Activated naive CD4-positive, alpha-beta T cell treated with Interleukin-2 at 50 U/mL for 16 hours (primary cell): ENCODE data around the gene TULP4.
"Not testable (repeated sequence)": the region's sequence is repeated elsewhere in the genome, so short reads cannot be mapped to it uniquely, and the experiment has no call there.

Source experiments
- DNase-seq: peaks from one replicate; pipeline ENCODE4 v3.0.0-alpha.2; 2020

The TULP4 gene

DNA sequence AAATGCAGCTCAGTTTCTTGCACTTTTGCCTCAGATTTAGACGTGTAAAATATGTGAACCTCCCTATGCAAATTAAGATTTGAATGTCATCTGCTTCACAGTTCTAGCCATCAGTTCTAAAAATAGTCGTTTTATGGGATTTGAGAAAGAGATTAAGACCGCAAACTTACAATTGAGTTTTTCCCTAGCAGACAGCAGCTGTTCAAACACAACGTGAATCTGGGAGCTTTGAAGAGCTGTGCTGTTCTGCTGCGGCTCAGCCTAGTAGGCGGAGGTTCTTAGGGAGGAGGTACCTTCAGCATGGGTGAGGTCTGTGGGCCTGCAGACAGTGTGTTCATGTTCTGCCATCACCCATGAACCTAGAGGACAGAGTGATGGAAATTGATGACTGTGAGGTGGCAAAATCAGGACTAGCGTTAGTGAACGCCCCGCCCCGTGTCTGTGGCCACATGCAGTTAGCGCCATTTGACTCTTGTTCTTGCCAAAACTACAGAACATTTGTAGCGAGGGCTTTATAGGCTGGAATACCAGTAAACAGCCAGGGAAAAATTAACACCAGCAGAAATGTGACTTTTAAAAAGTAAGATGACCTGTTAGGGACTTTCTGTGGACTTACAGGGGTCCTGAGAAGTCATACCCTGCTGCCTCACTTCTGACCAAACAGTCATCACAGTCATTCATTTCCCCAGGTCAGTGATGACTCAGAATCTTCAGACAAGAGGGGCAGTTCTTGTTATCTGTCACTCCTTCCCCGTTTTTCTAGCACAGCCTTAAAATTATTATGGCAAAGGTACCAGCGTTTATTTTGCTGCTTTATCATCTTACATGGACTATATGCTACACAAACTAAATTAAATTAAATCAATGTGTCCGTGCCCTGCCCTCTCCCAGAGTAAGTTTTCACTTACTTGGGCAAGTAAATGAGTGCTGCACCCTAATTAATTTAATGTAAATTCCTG, 163.4 kb downstream of the TULP4 start:
- no peak for DNase-seq

DNA sequence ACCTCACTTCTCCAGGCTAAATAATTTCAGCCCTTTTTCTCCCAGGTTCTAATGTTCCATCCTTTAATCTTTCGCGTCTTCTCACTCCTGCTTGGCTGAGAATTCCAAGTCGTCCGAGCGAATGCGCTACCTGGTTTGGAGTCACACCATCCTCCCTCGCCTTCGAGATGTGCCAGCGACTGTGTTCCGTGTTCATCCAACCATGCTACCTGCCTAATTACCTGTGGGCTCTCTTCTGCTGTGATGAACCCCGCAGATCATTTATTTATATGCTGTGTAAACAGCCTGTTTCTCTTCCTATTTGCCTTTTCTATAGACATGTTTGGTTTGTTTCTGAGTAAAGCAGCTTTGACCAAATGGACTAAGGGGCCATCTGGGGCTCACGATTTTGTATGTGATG, 164.1 kb downstream of the TULP4 start:
- no peak for DNase-seq

- DNase-seq: not testable (repeated sequence)
These were observed 165.5 kb downstream of the TULP4 start for GRCh38 chr6:158477722-158478121.

- DNase-seq: no peak
These were observed 168.7 kb downstream of the TULP4 start for GRCh38 chr6:158480989-158481388.

- no peak for DNase-seq
These were observed 169.6 kb downstream of the TULP4 start for GRCh38 chr6:158481690-158482473.

- no peak for DNase-seq
These were observed 173.2 kb downstream of the TULP4 start for GRCh38 chr6:158485431-158485830.

DNA sequence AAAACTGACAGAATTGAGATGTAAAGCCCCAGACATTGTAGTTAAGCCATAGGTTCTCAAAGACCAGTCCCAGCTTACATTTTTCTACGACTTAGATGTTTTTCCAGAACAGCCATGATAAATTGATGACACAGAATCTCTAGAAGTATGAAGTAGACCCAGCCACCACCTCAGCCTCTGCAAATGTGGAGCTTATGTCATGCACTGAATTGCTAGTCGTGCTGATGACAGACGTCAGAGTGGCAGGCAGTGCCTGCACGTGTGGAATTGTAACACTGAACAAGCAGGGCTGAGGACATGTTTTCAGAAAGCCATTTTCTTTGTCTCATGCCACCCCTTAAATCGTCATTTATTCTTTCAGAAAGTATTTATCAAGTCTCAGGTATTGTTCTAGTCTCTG, 175.2 kb downstream of the TULP4 start:
- no peak for DNase-seq

DNA sequence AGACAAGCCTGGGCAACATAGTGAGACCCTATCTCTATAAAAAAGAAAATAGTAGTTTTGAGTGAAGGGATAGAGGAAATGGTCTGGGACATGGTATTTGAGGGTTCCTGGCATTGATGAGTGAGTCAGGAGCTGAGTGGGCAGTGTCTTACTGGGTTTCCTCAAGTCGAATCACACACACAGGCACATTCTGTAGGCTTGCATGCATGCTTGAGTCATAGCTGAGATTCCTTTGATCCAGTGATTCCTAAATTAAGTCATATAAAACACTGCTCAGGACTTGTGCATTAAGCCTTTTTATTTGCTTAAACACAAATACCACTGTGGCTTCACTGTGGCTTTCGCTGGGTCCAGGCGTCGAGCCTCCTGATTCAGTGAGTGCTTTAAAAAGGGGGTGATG, 175.8 kb downstream of the TULP4 start:
- DNase-seq: no peak

GRCh38 chr6:158489441-158489840, 177.2 kb downstream of the TULP4 start:
- no peak for DNase-seq

DNA sequence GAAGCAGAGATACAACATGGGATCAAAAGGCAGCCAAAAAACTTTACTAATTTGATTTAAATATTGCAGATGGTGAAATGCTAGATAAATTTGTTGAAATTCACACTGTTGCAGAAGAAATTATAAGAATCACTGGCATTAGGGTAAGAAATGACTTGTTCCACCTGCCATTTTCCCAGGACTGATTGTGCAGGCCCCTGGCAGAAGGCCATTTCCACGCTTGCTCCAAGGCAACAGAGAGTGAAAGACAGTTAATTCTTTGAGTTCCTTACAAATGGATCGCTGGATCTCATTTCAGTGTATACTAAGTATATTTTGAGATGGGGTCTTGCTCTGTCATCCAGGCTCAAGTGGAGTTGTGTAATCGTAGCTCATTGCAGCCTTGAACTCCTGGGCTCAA, 180.6 kb downstream of the TULP4 start:
- no peak for DNase-seq

- no peak for DNase-seq
These were observed 184.4 kb downstream of the TULP4 start for GRCh38 chr6:158496700-158497099.

GRCh38 chr6:158497620-158498019, 185.4 kb downstream of the TULP4 start:
- no peak for DNase-seq

- DNase-seq: no peak
These were observed 186.1 kb downstream of the TULP4 start for GRCh38 chr6:158498362-158498761.

DNA sequence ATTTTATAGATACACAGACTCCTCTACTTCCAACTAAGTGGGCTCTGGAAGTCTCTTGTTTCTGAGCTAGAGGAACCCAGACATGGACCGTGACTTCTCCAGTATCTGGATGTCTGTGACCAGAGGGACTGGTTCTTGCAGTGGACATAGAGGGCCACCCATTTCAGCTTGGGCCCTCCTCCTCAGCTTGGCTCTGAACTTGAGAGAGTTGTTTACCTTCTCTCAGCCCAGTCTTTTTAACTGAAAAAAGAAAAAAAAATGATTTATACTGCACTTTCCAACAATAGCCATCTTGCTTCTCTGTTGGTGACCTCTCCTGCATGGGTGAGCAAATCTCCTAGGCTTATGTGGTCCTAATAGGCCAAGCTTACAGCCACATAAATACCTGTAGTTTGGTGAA, 187.3 kb downstream of the TULP4 start:
- DNase-seq: no peak

DNA sequence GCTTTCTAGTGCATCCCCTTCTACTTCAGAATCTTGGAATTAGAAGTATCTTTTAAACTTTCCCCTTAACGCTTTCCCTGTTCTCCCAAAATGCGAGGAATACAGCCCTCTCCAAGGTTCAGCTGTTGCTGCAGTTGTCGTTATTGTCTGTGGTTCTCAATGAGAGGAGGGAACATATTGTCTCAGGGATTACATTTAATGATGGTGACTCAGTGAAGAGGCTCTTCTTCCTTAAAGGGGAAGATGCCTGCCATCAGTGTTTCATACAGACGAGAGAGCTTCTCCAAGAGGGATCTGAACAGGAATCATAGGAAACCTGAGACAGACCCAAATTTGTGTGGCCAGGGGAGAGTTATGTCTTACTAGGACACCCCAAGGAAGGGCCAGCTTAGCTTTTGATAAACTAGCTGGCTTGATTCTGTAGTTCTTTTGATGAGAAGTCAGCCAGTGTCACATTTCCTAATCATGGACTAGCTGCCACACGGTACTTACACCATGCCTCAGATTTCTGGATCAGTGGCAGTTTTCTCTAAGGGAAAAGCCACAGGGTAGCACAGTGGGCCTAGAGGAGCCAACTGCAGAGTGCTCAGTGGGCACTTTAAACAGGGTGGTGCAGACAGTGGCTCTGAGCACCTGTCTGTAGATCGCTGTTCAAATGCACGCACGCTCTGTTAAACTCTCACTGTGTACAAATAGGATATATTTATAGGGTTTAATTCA, 187.9 kb downstream of the TULP4 start:
- DNase-seq: no peak

DNA sequence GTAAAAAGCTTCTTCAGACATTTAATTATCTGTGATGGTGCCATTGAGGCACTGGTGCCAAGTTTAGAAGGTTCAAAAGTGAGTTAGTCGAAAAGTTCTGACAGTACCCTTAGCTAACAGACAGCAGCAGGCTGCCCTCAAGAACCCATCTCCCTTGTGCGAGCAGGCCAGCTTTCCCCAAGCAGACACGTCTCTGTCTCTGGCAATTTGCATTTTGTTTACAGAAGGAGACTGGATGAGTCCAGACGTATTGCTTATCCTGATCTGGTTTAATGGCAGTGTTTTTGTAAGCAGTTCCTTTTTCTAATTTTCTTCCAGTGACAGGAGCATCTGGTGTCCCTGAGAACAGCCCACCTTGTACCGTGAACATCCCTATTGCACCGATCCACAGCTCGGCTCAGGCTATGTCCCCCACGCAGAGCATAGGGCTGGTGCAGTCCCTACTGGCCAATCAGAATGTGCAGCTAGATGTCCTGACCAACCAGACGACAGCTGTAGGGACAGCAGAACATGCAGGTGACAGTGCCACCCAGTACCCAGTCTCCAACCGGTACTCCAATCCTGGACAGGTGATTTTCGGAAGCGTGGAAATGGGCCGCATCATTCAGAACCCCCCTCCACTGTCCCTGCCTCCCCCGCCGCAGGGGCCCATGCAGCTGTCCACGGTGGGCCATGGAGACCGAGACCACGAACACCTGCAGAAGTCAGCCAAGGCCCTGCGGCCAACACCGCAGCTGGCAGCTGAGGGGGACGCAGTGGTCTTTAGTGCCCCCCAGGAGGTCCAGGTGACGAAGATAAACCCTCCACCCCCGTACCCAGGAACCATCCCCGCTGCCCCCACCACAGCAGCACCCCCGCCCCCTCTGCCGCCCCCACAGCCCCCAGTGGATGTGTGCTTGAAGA, 189.3 kb downstream of the TULP4 start:
- no peak for DNase-seq

DNA sequence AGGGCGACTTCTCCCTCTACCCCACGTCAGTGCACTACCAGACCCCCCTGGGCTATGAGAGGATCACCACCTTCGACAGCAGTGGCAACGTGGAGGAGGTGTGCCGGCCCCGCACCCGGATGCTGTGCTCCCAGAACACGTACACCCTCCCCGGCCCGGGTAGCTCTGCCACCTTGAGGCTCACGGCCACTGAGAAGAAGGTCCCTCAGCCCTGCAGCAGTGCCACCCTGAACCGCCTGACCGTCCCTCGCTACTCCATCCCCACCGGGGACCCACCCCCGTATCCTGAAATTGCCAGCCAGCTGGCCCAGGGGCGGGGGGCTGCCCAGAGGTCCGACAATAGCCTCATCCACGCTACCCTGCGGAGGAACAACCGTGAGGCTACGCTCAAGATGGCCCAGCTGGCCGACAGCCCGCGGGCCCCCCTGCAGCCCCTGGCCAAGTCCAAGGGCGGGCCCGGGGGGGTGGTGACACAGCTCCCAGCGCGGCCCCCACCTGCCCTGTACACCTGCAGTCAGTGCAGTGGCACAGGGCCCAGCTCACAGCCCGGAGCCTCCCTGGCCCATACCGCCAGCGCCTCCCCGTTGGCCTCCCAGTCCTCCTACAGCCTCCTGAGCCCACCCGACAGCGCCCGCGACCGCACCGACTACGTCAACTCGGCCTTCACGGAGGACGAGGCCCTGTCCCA, 190.1 kb downstream of the TULP4 start:
- DNase-seq: no peak

DNA sequence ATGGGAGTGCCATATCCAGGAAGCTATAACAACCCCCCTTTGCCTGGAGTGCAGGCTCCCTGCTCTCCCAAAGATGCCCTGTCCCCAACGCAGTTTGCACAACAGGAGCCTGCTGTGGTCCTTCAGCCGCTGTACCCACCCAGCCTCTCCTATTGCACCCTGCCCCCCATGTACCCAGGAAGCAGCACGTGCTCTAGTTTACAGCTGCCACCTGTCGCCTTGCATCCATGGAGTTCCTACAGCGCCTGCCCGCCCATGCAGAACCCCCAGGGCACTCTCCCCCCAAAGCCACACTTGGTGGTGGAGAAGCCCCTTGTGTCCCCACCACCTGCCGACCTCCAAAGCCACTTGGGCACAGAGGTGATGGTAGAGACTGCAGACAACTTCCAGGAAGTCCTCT, 191.0 kb downstream of the TULP4 start:
- DNase-seq: no peak

- no peak for DNase-seq
These were observed 191.6 kb downstream of the TULP4 start for GRCh38 chr6:158503846-158504245.

- no peak for DNase-seq
These were observed 192.9 kb downstream of the TULP4 start for GRCh38 chr6:158505194-158505593.

GRCh38 chr6:158506601-158507000, 194.3 kb downstream of the TULP4 start:
- no peak for DNase-seq

DNA sequence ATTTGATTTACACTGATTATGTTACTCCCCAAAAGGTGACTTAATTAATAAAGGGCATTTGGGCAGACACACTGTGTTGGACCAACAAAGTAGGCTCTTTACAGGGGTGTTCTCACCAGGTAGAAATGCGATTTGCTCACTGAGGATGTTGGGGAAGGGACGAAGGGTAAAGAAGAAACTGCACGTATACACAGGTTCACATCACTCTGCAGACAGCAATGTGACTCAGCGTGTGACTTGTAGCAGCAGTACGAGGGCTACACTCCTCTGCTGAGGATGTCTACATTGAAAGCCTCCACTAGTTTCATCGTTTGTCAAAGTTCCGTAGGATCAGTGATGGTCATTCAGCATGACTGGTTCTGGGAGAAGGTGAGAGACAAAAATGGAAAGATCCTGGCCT, 194.9 kb downstream of the TULP4 start:
- no peak for DNase-seq
